Stomach smooth muscle (tissue), 2 donors: ENCODE data around the gene DCAF8L1.
"Not testable (repeated sequence)": the region's sequence is repeated elsewhere in the genome, so short reads cannot be mapped to it uniquely, and the experiment has no call there.

ENCODE experiments used
- H3K27ac ChIP-seq: one replicate; pipeline ENCODE4 v1.7.0; 2013; ENCODE audit warnings: mild to moderate bottlenecking, low read length, inconsistent platforms
- H3K27me3 ChIP-seq, 2 donors: one replicate each; pipeline ENCODE4 v1.7.0; 2013; ENCODE audit warnings: low read length in 2 of 2; ENCODE audit not compliant: insufficient read depth in 2 of 2, control insufficient read depth in 1 of 2
- H3K36me3 ChIP-seq, 2 donors: one replicate each; pipeline ENCODE4 v1.7.0; 2013; ENCODE audit warnings: low read length in 2 of 2; ENCODE audit not compliant: control insufficient read depth in 2 of 2, insufficient read depth in 2 of 2
- H3K4me1 ChIP-seq: one replicate; pipeline ENCODE4 v1.7.0; 2013; ENCODE audit warnings: low read length; ENCODE audit not compliant: control insufficient read depth, insufficient read depth
- H3K4me3 ChIP-seq, 2 donors: one replicate each; pipeline ENCODE4 v1.7.0; 2013; ENCODE audit warnings: low read length in 2 of 2
- H3K9ac ChIP-seq, 2 donors: one replicate each; pipeline ENCODE4 v1.7.0; 2013; ENCODE audit warnings: low read length in 2 of 2, mild to moderate bottlenecking in 1 of 2
- H3K9me3 ChIP-seq, 2 donors: one replicate each; pipeline ENCODE4 v1.7.0; 2013; ENCODE audit warnings: low read length in 2 of 2; ENCODE audit not compliant: control insufficient read depth in 2 of 2
- donor health status: healthy.
- donor health status: Pancreatic carcinoma.

The DCAF8L1 gene

DNA sequence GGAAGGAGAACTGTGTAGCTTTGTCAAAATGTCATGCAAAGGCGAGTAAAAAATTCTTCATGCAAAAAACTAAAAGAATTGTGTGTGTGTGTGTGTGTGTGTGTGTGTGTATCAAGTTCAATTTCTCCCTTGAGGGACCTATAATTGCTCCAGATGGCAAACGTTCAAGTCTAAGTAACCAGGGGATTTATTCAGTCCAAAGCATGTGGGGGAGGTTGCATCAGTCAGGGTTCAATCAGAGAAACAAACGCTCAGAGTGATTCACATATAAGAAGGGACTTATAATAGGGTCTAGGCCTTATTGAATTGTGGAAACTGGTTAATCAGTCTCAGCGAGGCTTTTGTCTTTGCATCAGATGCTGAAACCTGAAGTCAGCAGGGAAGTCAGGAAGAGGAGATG lies 5.0 kb downstream of the DCAF8L1 start:
- H3K27ac ChIP-seq, result no peak overlapping the region
- no peaks in the 10 kb centered on the region for H3K4me1 ChIP-seq
- no peaks in the 10 kb centered on the region for H3K9me3 ChIP-seq
- H3K27me3 ChIP-seq, result no peaks in the 10 kb centered on the region
- no peak overlapping the region for H3K9ac ChIP-seq
- H3K36me3 ChIP-seq, result no peaks in the 10 kb centered on the region
- H3K4me3 ChIP-seq, result no peak overlapping the region

DNA sequence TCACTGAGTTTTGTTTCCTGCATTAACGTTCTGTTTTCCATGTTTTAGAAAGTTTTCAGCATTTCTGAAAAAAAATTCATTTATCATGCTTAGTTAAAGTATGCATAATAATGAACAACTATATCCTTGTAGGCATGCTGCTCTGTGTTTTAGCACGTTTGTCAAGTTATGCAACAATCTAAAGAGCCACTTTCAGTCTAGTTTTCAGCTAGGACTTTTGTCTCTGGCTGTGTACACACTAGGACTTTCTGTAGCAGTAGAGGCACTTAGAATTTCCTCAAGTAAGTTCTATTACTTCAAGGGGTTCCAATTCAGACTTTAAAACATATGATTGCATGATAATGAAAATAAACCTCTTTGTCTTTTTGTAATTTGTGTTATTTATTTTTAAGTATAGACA lies 12.4 kb downstream of the DCAF8L1 start:
- Histone ChIP-seq H3K36me3 (no peaks in the 10 kb centered on the region), H3K27ac (no peak overlapping the region), H3K27me3 (no peaks in the 10 kb centered on the region), H3K9me3 (no peaks in the 10 kb centered on the region), H3K4me1 (no peaks in the 10 kb centered on the region), H3K4me3 (no peak overlapping the region), H3K9ac (no peak overlapping the region)

DNA sequence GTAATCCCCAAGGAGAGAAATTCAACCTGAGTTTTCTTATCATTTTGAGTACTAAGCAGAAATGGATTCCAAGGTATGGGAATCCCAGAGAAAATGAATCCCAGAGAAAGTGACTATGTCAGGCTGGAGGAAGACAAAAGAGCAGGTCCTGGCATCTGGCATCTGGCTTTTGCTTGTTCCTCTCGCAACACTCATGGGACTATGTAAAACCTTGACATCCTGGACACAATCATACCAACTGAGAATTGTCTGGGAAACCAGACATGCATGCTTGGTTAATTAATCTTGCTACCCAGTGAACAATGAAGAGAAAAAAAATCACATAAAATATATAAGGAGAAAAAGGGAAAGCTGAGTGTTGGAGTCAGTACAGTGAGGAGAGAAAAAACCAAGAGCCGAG lies 12.9 kb downstream of the DCAF8L1 start:
- no peaks in the 10 kb centered on the region for H3K4me1 ChIP-seq
- H3K9ac ChIP-seq, result no peak overlapping the region
- H3K27me3 ChIP-seq, result no peaks in the 10 kb centered on the region
- no peak overlapping the region for H3K4me3 ChIP-seq
- no peak overlapping the region for H3K27ac ChIP-seq
- H3K36me3 ChIP-seq, result no peaks in the 10 kb centered on the region
- H3K9me3 ChIP-seq, result no peaks in the 10 kb centered on the region

DNA sequence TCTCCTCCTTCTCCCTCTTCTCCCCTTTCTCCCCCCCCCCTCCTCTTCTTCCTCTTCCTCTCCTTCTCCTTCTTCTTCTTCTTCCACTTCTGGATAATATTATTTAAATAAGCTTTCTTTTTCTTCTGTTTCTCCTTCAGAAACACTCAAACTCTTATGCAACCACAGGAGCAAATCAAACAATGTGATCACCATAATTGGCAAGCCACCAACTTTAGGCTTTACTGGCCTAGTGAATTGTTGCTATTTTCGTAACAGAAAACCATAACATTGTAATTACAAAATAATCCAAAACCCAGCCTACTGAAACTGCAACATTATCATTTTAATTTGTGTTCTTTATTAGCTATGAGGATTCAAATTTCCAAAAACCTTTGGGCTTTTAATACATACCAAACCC lies 14.3 kb downstream of the DCAF8L1 start:
- H3K9me3 ChIP-seq, result peaks cover 0 to 2% of the 10 kb centered on the region in 2 donors
- no peaks in the 10 kb centered on the region for H3K27me3 ChIP-seq
- no peaks in the 10 kb centered on the region for H3K4me1 ChIP-seq
- H3K36me3 ChIP-seq, result no peaks in the 10 kb centered on the region
- no peak overlapping the region for H3K9ac ChIP-seq
- no peak overlapping the region for H3K4me3 ChIP-seq
- no peak overlapping the region for H3K27ac ChIP-seq

DNA sequence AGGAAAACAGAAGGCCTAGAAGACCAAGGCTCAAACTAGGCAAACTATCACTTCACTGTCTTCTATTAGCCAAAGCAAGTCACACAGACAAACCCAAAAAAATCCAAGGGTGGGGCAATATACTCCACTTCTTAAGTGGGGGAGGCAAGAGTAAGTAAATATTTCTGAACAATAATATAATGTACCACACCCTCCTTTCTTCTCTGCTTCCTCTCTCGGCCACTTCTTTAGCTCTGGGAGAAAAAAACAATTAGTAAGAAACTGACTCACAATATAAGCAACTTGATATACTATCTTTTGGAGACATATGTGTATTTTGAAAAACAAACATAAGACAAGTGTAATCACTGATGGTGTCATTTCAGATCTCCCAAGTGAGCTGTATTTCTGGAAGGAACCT lies 14.8 kb downstream of the DCAF8L1 start:
- no peak overlapping the region for H3K27ac ChIP-seq
- H3K9me3 ChIP-seq, result peaks cover 0 to 2% of the 10 kb centered on the region in 2 donors
- no peak overlapping the region for H3K4me3 ChIP-seq
- H3K4me1 ChIP-seq, result no peaks in the 10 kb centered on the region
- H3K36me3 ChIP-seq, result no peaks in the 10 kb centered on the region
- no peak overlapping the region for H3K9ac ChIP-seq
- no peaks in the 10 kb centered on the region for H3K27me3 ChIP-seq

DNA sequence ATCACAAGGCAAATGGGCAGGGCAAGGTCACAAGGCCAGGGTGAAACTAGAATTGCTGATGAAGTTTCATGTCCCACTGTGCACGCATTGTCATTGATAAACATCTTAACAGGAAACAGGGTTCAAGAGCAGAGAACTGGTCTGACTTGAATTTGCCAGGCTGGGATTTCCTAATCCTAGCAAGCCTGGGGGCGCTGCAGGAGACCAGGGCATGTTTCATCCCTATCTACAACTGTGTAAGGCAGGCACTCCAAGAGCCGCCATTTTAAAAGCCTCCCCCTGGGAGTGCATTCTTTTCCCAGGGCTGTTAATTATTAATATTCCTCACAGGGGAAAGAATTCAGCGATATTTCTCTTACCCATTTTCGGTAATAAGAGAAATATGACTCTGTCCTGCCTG lies 15.9 kb downstream of the DCAF8L1 start:
- H3K27me3 ChIP-seq, H3K4me3 ChIP-seq, H3K9ac ChIP-seq, H3K4me1 ChIP-seq, H3K9me3 ChIP-seq, H3K27ac ChIP-seq, H3K36me3 ChIP-seq: not testable (repeated sequence)

DNA sequence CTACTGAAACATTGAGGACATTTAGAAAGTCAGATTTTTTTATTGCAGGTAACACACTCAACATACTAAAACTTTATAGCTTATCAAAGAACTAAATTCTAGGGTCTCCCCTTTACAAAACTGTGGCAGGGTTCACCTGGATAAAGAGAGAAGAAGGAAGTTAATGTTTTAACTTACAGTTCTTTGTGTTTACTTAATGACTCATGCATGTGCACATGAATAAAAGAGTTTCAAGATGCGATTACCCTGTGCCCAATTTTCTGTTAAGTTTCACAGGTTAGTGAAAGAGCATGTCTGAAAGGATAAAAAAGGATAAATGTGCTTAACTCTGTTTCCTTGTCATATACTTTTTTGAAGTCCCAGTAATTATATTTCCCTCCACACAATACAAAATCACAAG lies 16.8 kb downstream of the DCAF8L1 start:
- H3K9me3 ChIP-seq, result peaks cover 0 to 2% of the 10 kb centered on the region in 2 donors

DNA sequence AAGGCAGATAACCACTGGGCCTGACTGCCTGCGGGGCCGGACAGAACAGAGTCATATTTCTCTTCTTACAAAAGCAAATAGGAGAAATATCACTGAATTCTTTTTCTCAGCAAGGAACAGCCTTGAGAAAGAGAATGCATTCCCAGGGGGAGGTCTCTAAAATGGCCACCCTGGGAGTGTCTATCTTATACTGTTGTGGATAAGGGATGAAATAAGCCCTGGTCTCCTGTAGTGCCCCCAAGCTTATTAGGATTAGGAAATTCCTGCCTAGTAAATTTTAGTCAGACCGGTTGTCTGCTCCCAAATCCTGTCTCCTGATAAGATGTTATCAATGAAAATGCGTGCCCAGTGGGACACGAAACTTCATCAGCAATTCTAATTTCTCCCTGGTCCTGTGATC lies 20.8 kb downstream of the DCAF8L1 start:
- not testable (repeated sequence) for H3K36me3 ChIP-seq

More for the DNA sequence above, 16.8 kb downstream of the DCAF8L1 start:
- Histone ChIP-seq H3K4me1 (no peaks in the 10 kb centered on the region), H3K27ac (no peak overlapping the region), H3K4me3 (no peak overlapping the region), H3K27me3 (no peaks in the 10 kb centered on the region), H3K36me3 (no peaks in the 10 kb centered on the region), H3K9ac (no peak overlapping the region)

DNA sequence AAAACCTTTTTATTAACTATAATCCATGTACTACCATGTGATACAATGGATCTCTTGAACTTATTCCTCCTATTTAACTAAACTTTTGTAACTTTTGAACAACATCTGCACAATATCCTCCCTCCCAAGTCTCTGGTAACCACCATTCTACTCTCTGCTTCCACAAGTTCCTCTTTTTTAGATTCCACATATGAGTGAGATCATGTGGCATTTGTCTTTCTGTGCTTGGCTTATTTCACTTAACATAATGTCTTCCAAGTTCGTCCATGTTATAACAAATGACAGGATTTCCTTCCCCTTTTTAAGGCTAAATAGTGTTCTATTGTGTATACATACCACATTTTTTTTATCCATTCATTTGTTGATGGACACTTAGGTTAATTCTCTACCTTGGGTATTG lies 28.1 kb downstream of the DCAF8L1 start:
- Histone ChIP-seq H3K27me3 (no peaks in the 10 kb centered on the region), H3K36me3 (no peaks in the 10 kb centered on the region), H3K9ac (no peak overlapping the region), H3K27ac (no peak overlapping the region), H3K4me3 (no peak overlapping the region), H3K4me1 (no peaks in the 10 kb centered on the region), H3K9me3 (no peaks in the 10 kb centered on the region)

More for the DNA sequence above, 20.8 kb downstream of the DCAF8L1 start:
- not testable (repeated sequence) for H3K27me3 ChIP-seq, H3K4me1 ChIP-seq, H3K27ac ChIP-seq, H3K9ac ChIP-seq, H3K4me3 ChIP-seq, H3K9me3 ChIP-seq

DNA sequence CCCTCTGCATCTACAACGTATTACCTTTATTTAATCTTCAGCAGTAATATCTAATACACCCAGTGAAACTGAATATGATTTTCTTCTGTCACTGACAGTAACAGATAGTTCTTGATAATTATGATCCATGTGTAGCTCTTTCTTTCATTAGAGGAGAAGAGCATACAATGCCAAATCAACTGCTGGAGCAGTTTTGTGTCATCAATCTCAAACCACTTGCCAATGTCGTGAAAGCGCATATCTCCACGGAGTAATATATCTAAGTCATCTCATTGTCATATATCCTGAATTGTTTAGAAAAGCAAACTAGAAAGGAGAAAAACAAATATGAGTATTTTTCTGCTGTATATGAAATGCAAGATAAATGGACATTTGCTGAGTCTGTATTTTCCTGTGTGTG lies 47.9 kb downstream of the DCAF8L1 start:
- Histone ChIP-seq H3K27ac (no peak overlapping the region), H3K27me3 (no peaks in the 10 kb centered on the region), H3K36me3 (no peaks in the 10 kb centered on the region), H3K4me3 (no peak overlapping the region), H3K9me3 (no peaks in the 10 kb centered on the region), H3K4me1 (no peaks in the 10 kb centered on the region), H3K9ac (no peak overlapping the region)
